OCI-M2 (cell line): ENCODE results near the gene KRTAP10-12.
"Not testable (repeated sequence)": the region's sequence is repeated elsewhere in the genome, so short reads cannot be mapped to it uniquely, and the experiment has no call there.

ENCODE experiments used
- DNase-seq: peaks from one replicate; lab custom pipeline; 2025; ENCODE audit not compliant: unreplicated experiment; lab: John Stamatoyannopoulos, UW

Gene KRTAP10-12

DNA sequence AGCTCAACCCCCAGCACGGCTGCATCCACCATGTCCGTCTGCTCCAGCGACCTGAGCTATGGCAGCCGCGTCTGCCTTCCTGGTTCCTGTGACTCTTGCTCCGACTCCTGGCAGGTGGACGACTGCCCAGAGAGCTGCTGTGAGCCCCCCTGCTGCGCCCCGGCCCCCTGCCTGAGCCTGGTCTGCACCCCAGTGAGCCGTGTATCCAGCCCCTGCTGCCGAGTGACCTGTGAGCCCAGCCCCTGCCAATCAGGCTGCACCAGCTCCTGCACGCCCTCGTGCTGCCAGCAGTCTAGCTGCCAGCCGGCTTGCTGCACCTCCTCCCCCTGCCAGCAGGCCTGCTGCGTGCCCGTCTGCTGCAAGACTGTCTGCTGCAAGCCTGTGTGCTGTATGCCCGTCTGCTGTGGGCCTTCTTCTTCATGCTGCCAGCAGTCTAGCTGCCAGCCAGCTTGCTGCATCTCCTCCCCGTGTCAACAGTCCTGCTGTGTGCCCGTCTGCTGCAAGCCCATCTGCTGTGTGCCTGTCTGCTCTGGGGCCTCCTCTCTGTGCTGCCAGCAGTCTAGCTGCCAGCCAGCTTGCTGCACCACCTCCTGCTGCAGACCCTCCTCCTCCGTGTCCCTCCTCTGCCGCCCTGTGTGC is at the start of gene KRTAP10-12:
TSS of gene KRTAP10-12 (plus strand) at position 1 of the 639 bp plus-strand sequence. CDS start at position 31, 30 bp downstream.
- DNase-seq, result not testable (repeated sequence)

DNA sequence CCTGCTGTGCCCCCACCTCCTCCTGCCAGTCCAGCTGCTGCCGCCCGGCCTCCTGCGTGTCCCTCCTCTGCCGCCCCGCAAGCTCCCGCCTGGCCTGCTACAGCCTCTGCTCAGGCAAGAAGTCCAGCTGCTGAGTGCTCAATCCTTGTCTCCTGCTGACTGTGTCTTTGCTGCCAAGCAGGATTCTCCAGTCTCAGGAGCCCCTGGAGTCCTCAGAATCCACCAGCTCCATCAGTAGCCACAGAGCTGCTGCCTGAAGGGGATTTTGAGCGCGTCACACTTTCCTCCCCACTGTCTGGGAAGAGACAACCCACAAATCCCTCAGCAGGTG is 49.8 kb upstream of the KRTAP10-12 start:
- DNase-seq, result no peak

GRCh38 chr21:44648557-44649311 is 48.2 kb upstream of the KRTAP10-12 start:
- no peak for DNase-seq

- no peak for DNase-seq
Observed at GRCh38 chr21:44649521-44650100, 47.4 kb upstream of the KRTAP10-12 start.

DNA sequence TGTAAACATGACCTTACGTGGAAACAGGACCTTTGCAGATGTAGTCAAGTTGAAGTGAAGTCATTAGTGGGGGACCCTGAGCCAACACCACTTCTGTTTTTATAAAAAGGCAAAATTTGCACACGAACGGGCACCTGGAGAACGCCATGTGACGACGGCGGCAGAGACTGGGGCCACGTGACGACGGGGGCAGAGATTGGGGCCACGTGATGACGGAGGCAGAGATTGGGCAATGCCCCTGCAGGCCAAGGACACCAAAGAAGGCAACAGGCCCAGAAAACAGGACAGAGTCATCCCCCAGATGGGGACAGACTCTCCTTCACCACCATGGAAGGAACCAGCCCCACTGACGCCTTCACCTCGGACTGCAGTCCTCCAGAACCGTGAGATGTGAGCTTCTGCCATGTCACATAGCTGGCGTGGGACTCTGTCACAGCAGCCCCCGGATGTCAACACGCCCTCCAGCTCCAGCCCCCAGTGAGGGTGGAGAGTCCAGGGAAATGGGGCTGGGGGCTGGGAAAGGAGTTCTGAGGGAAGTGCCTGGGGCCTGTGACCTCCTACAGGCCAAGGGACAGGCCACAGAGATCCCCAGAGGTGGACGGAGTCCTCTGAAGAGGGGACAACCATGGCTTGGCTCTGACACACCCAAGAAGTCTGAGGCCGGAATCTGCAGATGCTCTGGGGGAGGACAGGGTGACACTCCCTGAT is 46.6 kb upstream of the KRTAP10-12 start:
- no peak for DNase-seq

DNA sequence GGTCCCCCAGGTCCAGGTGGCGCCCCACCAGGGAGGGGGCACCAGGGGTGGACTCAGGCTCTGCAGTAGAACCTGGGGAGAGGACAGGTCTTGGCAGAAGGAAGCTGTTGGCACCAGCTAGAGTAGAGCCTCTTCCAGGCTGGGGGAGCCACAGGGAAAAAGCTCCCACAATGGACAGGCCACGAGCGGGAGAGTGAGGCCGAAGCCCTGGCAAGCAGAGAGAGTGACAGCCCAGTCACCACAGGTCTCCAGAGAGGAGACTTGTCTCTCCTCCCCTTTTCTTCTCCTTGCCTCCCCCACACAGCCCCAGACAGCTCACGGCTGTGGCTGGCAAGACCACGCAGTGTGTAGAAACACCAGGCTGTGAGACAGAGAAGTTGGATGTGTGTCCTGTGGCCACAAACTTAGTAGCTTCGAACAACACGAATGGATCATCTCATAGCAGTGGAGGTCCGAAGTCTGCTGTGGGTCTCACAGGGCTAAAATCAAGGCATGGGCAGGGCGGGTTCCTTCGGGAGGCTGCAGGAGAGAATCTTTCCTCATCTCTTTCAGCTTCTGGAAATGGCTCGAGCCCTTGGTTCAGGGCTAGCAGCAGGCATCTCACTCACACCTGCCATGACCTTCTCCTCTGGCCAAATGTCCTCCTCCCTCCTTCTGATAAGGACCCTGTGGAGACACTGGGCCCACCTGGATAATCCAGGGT is 45.8 kb upstream of the KRTAP10-12 start:
- DNase-seq, result no peak

GRCh38 chr21:44653123-44653522 is 43.8 kb upstream of the KRTAP10-12 start:
- DNase-seq, result no peak

DNA sequence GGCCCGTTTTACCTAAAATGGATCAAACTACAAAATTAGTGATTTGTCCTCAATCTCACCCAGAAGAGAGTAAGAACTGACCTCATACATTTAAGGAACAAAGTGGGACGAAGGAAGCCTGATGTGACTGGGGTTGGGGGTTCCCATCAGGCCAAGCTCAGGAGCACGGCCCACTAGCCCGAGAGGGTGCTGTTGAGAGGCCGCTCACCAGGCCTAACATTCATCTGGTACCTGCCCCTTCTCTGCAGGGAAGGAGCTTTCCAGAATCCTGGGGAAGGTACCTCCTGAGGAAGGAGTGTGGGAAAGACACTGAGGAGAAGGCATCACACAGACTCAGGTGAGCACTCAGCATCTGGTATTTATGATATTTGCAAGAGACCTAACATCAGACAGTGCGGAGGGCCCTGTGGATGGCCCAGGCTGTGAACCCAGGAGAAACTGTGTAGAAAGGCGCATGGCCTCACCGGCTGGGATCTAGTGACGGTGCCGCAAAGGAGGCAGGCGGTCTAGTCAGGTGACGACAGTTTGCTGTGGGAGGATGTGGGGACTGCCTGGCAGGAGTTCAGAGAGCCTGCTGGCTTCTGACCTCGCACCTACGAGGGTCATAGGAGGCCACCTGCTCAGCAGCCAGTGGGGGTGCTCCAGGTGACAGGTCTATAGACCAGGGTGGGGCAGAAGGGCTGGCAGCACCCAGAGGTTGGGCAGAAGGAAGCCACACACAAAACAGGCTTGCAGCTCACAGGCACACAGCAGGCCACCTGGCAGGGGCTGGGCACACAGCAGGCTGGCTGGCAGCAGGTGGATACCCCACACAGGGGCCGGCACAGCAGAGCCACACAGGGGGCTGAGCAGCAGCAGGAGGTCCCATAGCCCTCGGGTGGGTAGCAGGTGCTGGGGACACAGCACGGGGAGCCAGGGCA is 43.1 kb upstream of the KRTAP10-12 start:
- no peak for DNase-seq

DNA sequence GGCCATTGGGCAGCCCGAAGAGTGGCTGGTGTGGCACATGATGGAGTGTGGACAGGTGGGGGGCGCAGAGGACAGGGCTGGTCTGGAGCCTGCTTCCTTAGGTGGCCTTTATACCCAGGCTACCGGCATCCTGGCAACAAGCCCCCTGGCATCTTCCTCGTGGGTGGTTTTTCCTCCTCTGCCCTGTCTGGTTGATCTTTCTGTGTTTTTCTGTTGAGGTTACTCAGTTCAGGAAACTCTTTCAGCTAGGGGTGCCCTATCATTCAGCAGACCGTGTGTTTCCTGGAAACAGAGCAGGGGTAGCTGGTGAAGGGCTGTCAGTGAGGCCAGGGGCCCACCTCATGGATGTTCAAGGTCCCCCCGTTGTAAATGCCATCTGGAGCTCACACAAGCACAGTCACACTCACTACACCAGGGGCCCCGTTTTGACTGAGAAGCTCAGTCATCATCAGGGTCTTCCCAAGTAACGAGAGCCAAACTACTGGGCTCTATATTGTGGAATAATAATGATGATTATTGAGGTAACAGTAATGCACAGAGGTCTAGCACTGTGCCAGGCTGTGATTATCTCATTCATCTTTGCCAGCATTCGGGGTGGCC is 42.3 kb upstream of the KRTAP10-12 start, which contains the start of gene KRTAP12-4:
TSS of gene KRTAP12-4 (minus strand) at position 84 of the 600 bp plus-strand sequence. CDS start at position 39, 45 bp downstream.
- no peak for DNase-seq

DNA sequence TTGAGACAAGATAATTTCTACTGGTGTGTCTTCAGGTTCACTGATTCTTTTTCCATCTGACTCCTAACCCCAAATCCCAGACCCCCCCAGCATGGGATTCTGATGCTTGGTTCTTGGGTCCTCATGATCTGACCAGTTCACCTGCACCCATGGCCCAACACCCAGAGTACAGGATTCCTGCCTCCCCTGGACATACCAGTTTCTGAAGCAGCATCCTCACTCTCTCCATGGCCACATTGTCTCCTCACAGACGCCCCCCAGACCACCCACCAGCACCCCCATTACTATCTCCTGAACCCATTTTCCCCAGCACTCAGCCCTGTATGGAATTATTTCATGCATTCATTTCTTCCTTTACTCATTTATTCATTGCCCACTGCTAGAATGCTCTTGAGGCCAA is 40.1 kb upstream of the KRTAP10-12 start:
- DNase-seq, result no peak

- no peak for DNase-seq
Observed at GRCh38 chr21:44657635-44658540, 39.1 kb upstream of the KRTAP10-12 start, which contains the start of gene KRTAP12-3. Gene KRTAP12-3 (plus strand): TSS chr21:44657932. CDS start chr21:44657980, 48 bp downstream.

DNA sequence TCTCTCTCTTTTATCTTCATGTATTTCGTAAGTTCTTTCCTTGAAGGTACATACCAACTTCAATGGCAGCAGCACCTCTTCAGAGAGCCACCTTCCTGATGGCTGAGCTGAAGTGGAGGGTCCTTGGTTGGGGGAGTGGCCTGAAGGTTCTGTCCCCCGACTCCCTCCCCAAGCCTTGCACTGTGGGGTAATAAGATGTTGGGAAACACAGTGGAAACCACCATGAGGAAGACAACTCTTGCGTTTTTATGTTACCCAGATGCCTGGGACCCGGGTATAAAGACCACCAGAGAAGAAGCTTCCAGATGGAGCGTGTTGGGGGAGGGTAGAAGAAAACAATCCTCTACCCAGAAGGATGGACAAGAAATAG is 38.4 kb upstream of the KRTAP10-12 start:
- no peak for DNase-seq

DNA sequence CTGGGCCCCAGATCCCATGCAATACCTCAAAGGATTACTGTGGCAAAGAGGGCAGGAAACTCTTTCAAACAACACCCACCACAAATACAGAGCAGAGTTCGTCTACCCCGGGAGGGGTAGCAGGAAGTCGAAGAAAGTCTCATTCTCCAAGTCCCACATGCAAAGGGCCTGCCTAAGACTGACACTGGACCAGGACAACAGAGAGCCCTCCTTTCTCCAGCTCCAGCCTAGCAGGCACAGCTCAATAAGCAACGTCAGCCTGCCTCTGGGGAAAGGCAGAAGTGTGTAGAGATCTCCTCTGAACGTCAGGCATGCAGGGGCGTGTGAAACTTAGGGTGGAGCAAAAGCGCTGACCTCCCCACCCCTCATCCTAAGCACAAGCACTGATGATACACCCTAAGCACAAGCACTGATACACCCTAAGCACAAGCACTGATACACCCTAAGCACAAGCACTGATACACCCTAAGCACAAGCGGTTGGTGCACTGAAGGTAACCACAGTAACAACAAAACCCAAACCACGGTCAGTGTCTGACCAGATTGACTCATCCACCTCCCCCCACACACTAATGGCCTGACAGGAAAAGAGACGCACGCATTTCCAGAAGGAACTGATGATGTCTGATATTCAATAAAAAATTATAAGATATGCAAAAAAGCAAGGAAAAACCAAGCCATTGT is 37.9 kb upstream of the KRTAP10-12 start:
- DNase-seq, result no peak

- DNase-seq, result not testable (repeated sequence)
Observed at GRCh38 chr21:44661567-44661966, 35.4 kb upstream of the KRTAP10-12 start.

- DNase-seq, result no peak
Observed at GRCh38 chr21:44664691-44665090, 32.3 kb upstream of the KRTAP10-12 start.

DNA sequence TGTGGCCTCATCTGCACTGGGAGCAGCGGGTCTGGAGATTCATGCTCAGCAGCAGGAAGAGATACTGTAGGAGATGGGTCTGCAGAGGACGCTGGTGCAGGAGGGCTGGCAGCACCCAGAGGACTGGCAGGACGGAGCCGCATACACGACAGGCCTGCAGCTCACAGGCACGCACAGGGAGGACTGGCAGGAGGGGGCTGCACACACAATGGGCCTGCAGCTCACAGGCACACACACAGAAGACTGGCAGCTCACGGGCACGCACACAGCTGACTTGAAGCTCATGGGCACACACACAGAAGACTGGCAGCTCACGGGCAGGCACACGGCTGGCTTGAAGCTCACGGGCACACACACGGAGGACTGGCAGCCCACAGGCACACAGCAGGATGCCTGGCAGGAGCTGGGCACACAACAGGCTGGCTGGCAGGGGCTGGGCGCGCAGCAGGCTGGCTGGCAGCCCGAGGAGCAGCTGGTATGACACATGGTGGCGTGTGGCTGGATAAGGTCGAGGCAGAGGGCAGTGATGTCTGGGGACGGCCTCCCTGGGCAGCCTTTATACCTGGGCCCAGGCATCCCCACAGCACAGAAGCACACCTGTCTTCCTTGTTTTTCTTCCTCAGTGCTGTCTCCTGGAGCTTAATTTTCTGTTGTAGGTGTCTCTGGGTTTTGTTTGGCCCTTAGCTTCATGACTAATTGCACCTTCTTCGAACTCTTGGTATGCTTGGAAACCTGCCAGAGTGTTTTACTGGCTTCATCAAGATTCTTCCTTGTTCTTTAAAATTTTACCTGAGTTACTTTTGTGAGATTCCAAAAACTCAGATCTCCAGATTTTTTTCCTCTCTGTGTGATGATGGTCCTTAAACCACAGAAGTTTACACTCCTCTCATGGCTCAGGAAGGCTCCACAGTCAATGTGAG is 30.3 kb upstream of the KRTAP10-12 start, which contains the start of gene KRTAP12-2:
TSS of gene KRTAP12-2 (minus strand) at position 527 of the 920 bp plus-strand sequence. CDS start at position 486, 41 bp downstream.
- DNase-seq, result no peak

GRCh38 chr21:44667612-44668011 is 29.4 kb upstream of the KRTAP10-12 start:
- no peak for DNase-seq
